Colonic mucosa (tissue), 4 donors: ENCODE measurements around the gene NOX4. TPM values are rescaled to one million over a fixed set of nuclear protein-coding genes. Genes with fewer than 3 reads are reported as not detected.
A peak's percentile ranks its signal among the peaks of the same experiment; 100 is the strongest.
"Not testable (repeated sequence)": the region's sequence is repeated elsewhere in the genome, so short reads cannot be mapped to it uniquely, and the experiment has no call there.

Source experiments
- DNase-seq: peaks from one replicate; pipeline ENCODE4 v3.0.0-alpha.2; 2020
- H3K27ac ChIP-seq: fragments of 200-600 bp; one replicate; pipeline ENCODE4 v1.8.0; 2021
- H3K27me3 ChIP-seq: fragments of 200-600 bp; one replicate; pipeline ENCODE4 v1.8.0; 2021
- H3K36me3 ChIP-seq: fragments of 200-600 bp; one replicate; pipeline ENCODE4 v1.8.0; 2021
- H3K4me1 ChIP-seq: fragments of 200-600 bp; one replicate; pipeline ENCODE4 v1.8.0; 2021; ENCODE audit warnings: mild to moderate bottlenecking
- H3K4me3 ChIP-seq: fragments of 200-600 bp; one replicate; pipeline ENCODE4 v1.8.0; 2021
- H3K9ac ChIP-seq, 2 donors: one replicate each; pipeline ENCODE4 v1.7.0; 2013; ENCODE audit warnings: control low read depth in 2 of 2, low read depth in 2 of 2, low read length in 2 of 2
- H3K9me3 ChIP-seq: fragments of 200-600 bp; one replicate; pipeline ENCODE4 v1.8.0; 2021
- CTCF ChIP-seq: fragments of 200-600 bp; IDR thresholded peaks from one replicate; pipeline ENCODE4 v1.8.0; 2022; ENCODE audit warnings: antibody characterized with exemption, mild to moderate bottlenecking
- intact Hi-C: fragments of 100-400 bp; cut with DNase I; formaldehyde crosslinking; loops from one replicate; pipeline ENCODE4 v1.14.1; 2022
- total RNA-seq, 2 donors: library from RNA; stranded (reverse); fragmentation: NEBNext Ultra II Directional in 1 of 2; extraction: Animal tissue kit (Norgen Biotek cat#: 25700) in 1 of 2; gene quantifications; one replicate each; pipeline ENCODE4 v1.2.1, GENCODE V29; 2021
- donor health status: healthy.
- donor health status: DM: no; HTN: no; CAD: no.
- donor health status: DM: no; HTN: no; CAD: no.

The NOX4 gene
- total RNA-seq, 2 donors from 2014 or later = 0.35 TPM; not detected in 1

GRCh38 chr11:89346601-89347000 lies 144.6 kb downstream of the NOX4 start:
- no peak overlapping the region for H3K27ac ChIP-seq
- H3K4me3 ChIP-seq = no peak overlapping the region
- no peaks in the 10 kb centered on the region for H3K9me3 ChIP-seq
- no peak overlapping the region for H3K9ac ChIP-seq
- H3K27me3 ChIP-seq = no peaks in the 10 kb centered on the region
- H3K4me1 ChIP-seq = no peaks in the 10 kb centered on the region
- no peaks in the 10 kb centered on the region for H3K36me3 ChIP-seq
- no peak for DNase-seq
- intact Hi-C loops = no loop called here
- no peak for TF ChIP-seq CTCF

GRCh38 chr11:89342880-89343572 lies 148.1 kb downstream of the NOX4 start:
- DNase-seq, H3K9me3 ChIP-seq, H3K4me1 ChIP-seq, H3K27me3 ChIP-seq, H3K27ac ChIP-seq, H3K4me3 ChIP-seq, intact Hi-C loops, H3K36me3 ChIP-seq, H3K9ac ChIP-seq: not testable (repeated sequence)

- H3K4me3 ChIP-seq, intact Hi-C loops, DNase-seq, H3K36me3 ChIP-seq, H3K9me3 ChIP-seq, H3K4me1 ChIP-seq, H3K9ac ChIP-seq, H3K27me3 ChIP-seq, H3K27ac ChIP-seq: not testable (repeated sequence)
These were observed 150.7 kb downstream of the NOX4 start for GRCh38 chr11:89340450-89340849.

- H3K4me1 ChIP-seq, H3K27ac ChIP-seq, DNase-seq, H3K9ac ChIP-seq, intact Hi-C loops, H3K36me3 ChIP-seq, H3K27me3 ChIP-seq, H3K9me3 ChIP-seq, H3K4me3 ChIP-seq: not testable (repeated sequence)
These were observed 153.1 kb downstream of the NOX4 start for GRCh38 chr11:89338073-89338472.

GRCh38 chr11:89337100-89337650 lies 154.0 kb downstream of the NOX4 start:
- H3K4me3 ChIP-seq, H3K9ac ChIP-seq, H3K27ac ChIP-seq, intact Hi-C loops, H3K9me3 ChIP-seq, H3K36me3 ChIP-seq, H3K4me1 ChIP-seq, H3K27me3 ChIP-seq: not testable (repeated sequence)
- DNase-seq = peak; percentile 17

GRCh38 chr11:89333704-89334103 lies 157.5 kb downstream of the NOX4 start:
- H3K4me1 ChIP-seq, H3K9ac ChIP-seq, H3K9me3 ChIP-seq, H3K4me3 ChIP-seq, H3K36me3 ChIP-seq, DNase-seq, H3K27me3 ChIP-seq, intact Hi-C loops, H3K27ac ChIP-seq: not testable (repeated sequence)

GRCh38 chr11:89331940-89332339 lies 159.2 kb downstream of the NOX4 start:
- intact Hi-C loops, H3K9ac ChIP-seq, H3K9me3 ChIP-seq: not testable (repeated sequence)

GRCh38 chr11:89327885-89328284 lies 163.3 kb downstream of the NOX4 start:
- H3K9me3 ChIP-seq = no peaks in the 10 kb centered on the region
- DNase-seq = no peak
- intact Hi-C loops = no loop called here
- H3K4me1 ChIP-seq = no peaks in the 10 kb centered on the region
- H3K36me3 ChIP-seq = no peaks in the 10 kb centered on the region
- no peak overlapping the region for H3K27ac ChIP-seq
- H3K9ac ChIP-seq = no peak overlapping the region
- H3K4me3 ChIP-seq = no peak overlapping the region
- no peaks in the 10 kb centered on the region for H3K27me3 ChIP-seq
- no peak for TF ChIP-seq CTCF

More at GRCh38 chr11:89331940-89332339, 159.2 kb downstream of the NOX4 start:
- H3K27me3 ChIP-seq, H3K27ac ChIP-seq, H3K4me3 ChIP-seq, H3K4me1 ChIP-seq, H3K36me3 ChIP-seq, DNase-seq: not testable (repeated sequence)
